ENCODE results near the gene TOPAZ1. TPM values are rescaled to one million over a fixed set of nuclear protein-coding genes. Genes with fewer than 3 reads are reported as not detected.

TOPAZ1 gene
- total RNA-seq, 4 donors from 2014 or later = not detected

- no peak overlapping the region for H3K4me3 ChIP-seq
- in situ Hi-C loops (cut with MboI; ENCODE audit: low pct_ligation_motif_present in 1 of 4, low pct_unique_long_range_greater_than_20kb in 1 of 4, low sequenced_read_pairs in 3 of 4) (no loop called here), intact Hi-C loops (cut with DNase I; ENCODE audit: low total_unique reads) (no loop called here)
- TF ChIP-seq POLR2A (IDR thresholded peaks at IDR 0.05) (no peak), EP300 (IDR thresholded peaks at IDR 0.05; ENCODE audit: low read depth) (no peak), POLR2AphosphoS5 (IDR thresholded peaks at IDR 0.05) (no peak), CTCF (IDR thresholded peaks at IDR 0.05) (no peak)
- DNase-seq = no peak
- no peak overlapping the region for H3K27ac ChIP-seq
- WGBS, 2 donors (ENCODE audit: low coverage in 1 of 2) = 71 to 88% methylated on average over 2 of the region's 2 CpGs
- no peaks in the 10 kb centered on the region for H3K36me3 ChIP-seq
- no peaks in the 10 kb centered on the region for H3K9me3 ChIP-seq
- peaks cover 3% of the 10 kb centered on the region for H3K27me3 ChIP-seq
- H3K4me1 ChIP-seq = peaks cover 0 to 7% (median 0%) of the 10 kb centered on the region in 4 donors
Measured at GRCh38 chr3:44237161-44237560, 4.5 kb upstream of the TOPAZ1 start.

DNA sequence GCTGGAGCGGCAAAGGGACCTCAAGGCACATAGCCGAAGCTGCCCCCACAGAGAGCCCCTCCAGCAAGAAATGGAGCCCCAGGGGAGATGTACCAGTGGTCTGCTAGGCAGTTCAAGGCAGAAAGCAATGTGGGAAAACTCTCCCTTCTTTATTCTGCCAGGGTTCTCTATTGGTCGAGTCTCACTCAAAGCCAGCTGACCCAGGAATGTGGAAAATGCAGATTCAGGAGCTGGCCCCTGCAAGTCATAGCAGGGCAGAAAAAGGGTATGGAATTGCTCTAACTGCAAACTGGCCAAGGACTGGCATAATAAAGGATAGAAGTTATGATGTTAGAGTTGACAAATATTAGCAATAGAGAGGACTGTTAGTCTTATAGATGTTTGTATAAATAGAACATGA is 4.0 kb upstream of the TOPAZ1 start:
- no peaks in the 10 kb centered on the region for H3K36me3 ChIP-seq
- intact Hi-C loops (cut with DNase I; ENCODE audit: low total_unique reads) = no loop called here
- in situ Hi-C loops (cut with MboI; ENCODE audit: low pct_ligation_motif_present in 1 of 4, low pct_unique_long_range_greater_than_20kb in 1 of 4, low sequenced_read_pairs in 3 of 4) = no loop called here
- 20 to 72% methylated on average over 1 to 3 of the region's 3 CpGs for WGBS, 2 donors (ENCODE audit: low coverage in 1 of 2)
- peaks cover 0 to 7% (median 0%) of the 10 kb centered on the region in 4 donors for H3K4me1 ChIP-seq
- peaks cover 3% of the 10 kb centered on the region for H3K27me3 ChIP-seq
- TF ChIP-seq EP300 (IDR thresholded peaks at IDR 0.05; ENCODE audit: low read depth) (no peak), CTCF (IDR thresholded peaks at IDR 0.05) (no peak), POLR2A (IDR thresholded peaks at IDR 0.05) (no peak), POLR2AphosphoS5 (IDR thresholded peaks at IDR 0.05) (no peak)
- H3K4me3 ChIP-seq = no peak overlapping the region
- no peak for DNase-seq
- no peaks in the 10 kb centered on the region for H3K9me3 ChIP-seq
- no peak overlapping the region for H3K27ac ChIP-seq

DNA sequence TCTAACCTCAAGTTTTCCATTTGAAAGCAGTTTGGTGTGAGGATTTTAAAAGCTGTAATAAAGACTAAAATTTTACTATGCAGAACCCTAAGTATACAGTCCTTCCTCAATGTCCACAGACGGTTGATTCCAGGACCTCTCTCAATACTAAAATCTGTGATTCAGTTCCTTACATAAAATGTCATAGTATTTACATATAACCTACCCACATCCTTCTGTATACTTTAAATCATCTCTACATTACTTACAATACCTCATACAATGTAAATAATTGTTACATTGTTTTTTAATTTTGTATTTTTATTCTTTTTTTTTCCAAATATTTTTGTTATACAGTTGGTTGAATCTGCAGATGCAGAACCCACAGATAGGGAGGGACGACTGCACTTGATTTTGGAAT is 2.8 kb upstream of the TOPAZ1 start:
- TF ChIP-seq POLR2A (IDR thresholded peaks at IDR 0.05) = no peak
- no peak for TF ChIP-seq EP300 (IDR thresholded peaks at IDR 0.05; ENCODE audit: low read depth)
- no peak for TF ChIP-seq POLR2AphosphoS5 (IDR thresholded peaks at IDR 0.05)
- TF ChIP-seq CTCF (IDR thresholded peaks at IDR 0.05) = no peak
- intact Hi-C loops (cut with DNase I; ENCODE audit: low total_unique reads) (no loop called here), in situ Hi-C loops (cut with MboI; ENCODE audit: low pct_ligation_motif_present in 1 of 4, low pct_unique_long_range_greater_than_20kb in 1 of 4, low sequenced_read_pairs in 3 of 4) (no loop called here)

DNA sequence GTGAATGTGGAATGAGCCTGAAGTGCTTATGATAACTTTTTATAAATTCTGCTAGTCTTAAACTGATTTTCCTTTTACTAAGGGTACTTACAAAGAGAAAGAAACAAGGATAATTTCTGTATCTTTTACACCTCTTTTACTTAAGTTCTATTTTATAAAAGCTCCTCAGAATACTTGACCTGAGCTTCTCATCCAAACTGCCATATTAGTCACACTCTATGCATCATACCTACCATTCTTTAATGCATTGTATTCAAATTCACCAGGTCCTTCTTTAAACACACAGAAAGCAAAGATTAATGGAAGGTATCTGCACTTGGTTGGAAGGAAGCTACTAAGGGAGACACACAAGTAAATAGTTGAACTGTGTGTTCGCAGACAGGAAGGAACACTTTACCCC is 1.6 kb upstream of the TOPAZ1 start:
- no peak for TF ChIP-seq POLR2AphosphoS5 (IDR thresholded peaks at IDR 0.05)
- no peak for TF ChIP-seq CTCF (IDR thresholded peaks at IDR 0.05)
- no peak for TF ChIP-seq POLR2A (IDR thresholded peaks at IDR 0.05)
- no peak for TF ChIP-seq EP300 (IDR thresholded peaks at IDR 0.05; ENCODE audit: low read depth)
- intact Hi-C loops (cut with DNase I; ENCODE audit: low total_unique reads) = no loop called here
- no peak for DNase-seq
- Histone ChIP-seq H3K36me3 (no peaks in the 10 kb centered on the region), H3K4me1 (peaks cover 0 to 7% (median 0%) of the 10 kb centered on the region in 4 donors), H3K27me3 (peaks cover 3% of the 10 kb centered on the region), H3K4me3 (no peak overlapping the region), H3K9me3 (no peaks in the 10 kb centered on the region), H3K27ac (no peak overlapping the region)
- WGBS, 2 donors (ENCODE audit: low coverage in 1 of 2) = 60 to 88% methylated on average over 1 of the region's 1 CpG
- in situ Hi-C loops (cut with MboI; ENCODE audit: low pct_ligation_motif_present in 1 of 4, low pct_unique_long_range_greater_than_20kb in 1 of 4, low sequenced_read_pairs in 3 of 4) = no loop called here

More for the DNA sequence above, 2.8 kb upstream of the TOPAZ1 start:
- no peak for DNase-seq
- Histone ChIP-seq H3K36me3 (no peaks in the 10 kb centered on the region), H3K27me3 (peaks cover 3% of the 10 kb centered on the region), H3K27ac (no peak overlapping the region), H3K9me3 (no peaks in the 10 kb centered on the region), H3K4me1 (peaks cover 0 to 7% (median 0%) of the 10 kb centered on the region in 4 donors), H3K4me3 (no peak overlapping the region)
- 44 to 52% methylated on average over 2 of the region's 2 CpGs for WGBS, 2 donors (ENCODE audit: low coverage in 1 of 2)

Measured in transverse colon (tissue), 4 donors.